Keratinocyte (primary cell): ENCODE measurements around the gene PEX16. TPM values are rescaled to one million over a fixed set of nuclear protein-coding genes. Genes with fewer than 3 reads are reported as not detected.

Source experiments
- DNase-seq: peaks from one replicate; pipeline ENCODE4 v3.0.0-alpha.2; 2011; ENCODE audit warnings: low read depth, missing footprints, low spot score
- FAIRE-seq: peaks from 2 replicates; lab custom pipeline; 2011; peaks lifted over from hg19 to GRCh38; lab: Jason Lieb, UNC
- H2AFZ ChIP-seq: 2 replicates; pipeline ENCODE4 v1.6.0; 2012; ENCODE audit warnings: low read length, control low read depth, inconsistent platforms; ENCODE audit not compliant: control insufficient read depth
- H3K27ac ChIP-seq: 2 replicates; pipeline ENCODE4 v1.5.1; 2011; ENCODE audit warnings: low read length; ENCODE audit not compliant: control insufficient read depth, insufficient read depth
- H3K27me3 ChIP-seq: 3 replicates; pipeline ENCODE4 v1.6.0; 2011; ENCODE audit warnings: low read length; ENCODE audit not compliant: control insufficient read depth, insufficient read depth; ENCODE audit errors: extremely low read depth
- H3K36me3 ChIP-seq, 2 experiments: 2 replicates in 1 of 2; 3 replicates in 1 of 2; pipeline ENCODE4 v1.5.1; 2011; ENCODE audit warnings: low read length in 2 of 2, mild to moderate bottlenecking in 1 of 2; ENCODE audit not compliant: control insufficient read depth in 2 of 2, insufficient read depth in 2 of 2; ENCODE audit errors: extremely low read depth in 1 of 2
- H3K4me1 ChIP-seq: 3 replicates; pipeline ENCODE4 v1.5.1; 2011; ENCODE audit warnings: low read length; ENCODE audit not compliant: control insufficient read depth, insufficient read depth; ENCODE audit errors: extremely low read depth
- H3K4me2 ChIP-seq: 3 replicates; pipeline ENCODE4 v1.6.0; 2011; ENCODE audit warnings: low read depth, low read length; ENCODE audit not compliant: control insufficient read depth, insufficient read depth; ENCODE audit errors: extremely low read depth
- H3K4me3 ChIP-seq, 3 experiments: fragments of 200-600 bp in 1 of 3; sonication (generic) in 1 of 3; 2 replicates in 2 of 3; 3 replicates in 1 of 3; pipeline ENCODE4 v1.5.1; 2011 to 2016; ENCODE audit warnings: low read length in 3 of 3, mild to moderate bottlenecking in 3 of 3, control low read depth in 2 of 3, inconsistent platforms in 1 of 3, low read depth in 1 of 3, mixed read lengths in 1 of 3, mixed run types in 1 of 3, moderate library complexity in 1 of 3; ENCODE audit not compliant: control insufficient read depth in 2 of 3, insufficient read depth in 2 of 3; ENCODE audit errors: extremely low read depth in 1 of 3
- H3K79me2 ChIP-seq: 2 replicates; pipeline ENCODE4 v1.6.0; 2012; ENCODE audit warnings: low read length; ENCODE audit not compliant: control insufficient read depth, insufficient read depth
- H3K9ac ChIP-seq: 3 replicates; pipeline ENCODE4 v1.6.0; 2011; ENCODE audit warnings: low read length; ENCODE audit not compliant: control insufficient read depth, insufficient read depth; ENCODE audit errors: extremely low read depth
- H3K9me1 ChIP-seq: 3 replicates; pipeline ENCODE4 v1.6.0; 2011; ENCODE audit warnings: low read length; ENCODE audit not compliant: control insufficient read depth, insufficient read depth; ENCODE audit errors: extremely low read depth
- H3K9me3 ChIP-seq: 2 replicates; pipeline ENCODE4 v1.5.1; 2012; ENCODE audit warnings: low read depth, low read length; ENCODE audit not compliant: control insufficient read depth
- H4K20me1 ChIP-seq: 3 replicates; pipeline ENCODE4 v1.6.0; 2011; ENCODE audit warnings: low read length; ENCODE audit not compliant: control insufficient read depth, insufficient read depth; ENCODE audit errors: extremely low read depth
- EZH2 ChIP-seq: IDR thresholded peaks from one replicate; pipeline ENCODE4 v1.6.1; 2012; ENCODE audit warnings: inconsistent platforms, mild to moderate bottlenecking, low read length, moderate library complexity
- dilution Hi-C: fragments of 300-500 bp; cut with MboI; formaldehyde crosslinking; loops from one replicate; pipeline ENCODE4 v1.7.0; 2020; ENCODE audit warnings: low sequenced_read_pairs; ENCODE audit not compliant: extremely low pct_ligation_motif_present
- polyA plus RNA-seq, 5 experiments: library from polyadenylated mRNA; depleted of rRNA in 3 of 5; stranded (reverse) in 3 of 5; stranded (forward) in 1 of 5; unstranded in 1 of 5; fragments of >200 nt; gene quantifications; 1 replicate in 1 of 5; 2 replicates in 3 of 5; 3 replicates in 1 of 5; pipeline versions ENCODE4 v1.2.1 to v1.2.3, GENCODE V29; 2011 to 2012; ENCODE audit warnings: missing spikeins in 2 of 5, low read depth in 1 of 5, low replicate concordance in 1 of 5
- TF ChIP-seq, protein P1 (sequence below), 3 experiments: IDR thresholded peaks in 1 of 3; conservative IDR thresholded peaks in 1 of 3; optimal IDR thresholded peaks in 1 of 3; 2 replicates in 2 of 3; 3 replicates in 1 of 3; pipeline versions ENCODE3 to v1.5.1; 2011; ENCODE audit warnings: low read length in 3 of 3, mild to moderate bottlenecking in 3 of 3, moderate library complexity in 2 of 3, control low read depth in 1 of 3, inconsistent platforms in 1 of 3; ENCODE audit not compliant: insufficient read depth in 2 of 3; ENCODE audit errors: extremely low read depth in 1 of 3

Gene PEX16
- polyA plus RNA-seq, 1 donor (not counting 4 experiments of a cell fraction or from before 2014, with no cell fraction given) = 16.7 TPM

- dilution Hi-C loops = no loop called here
- Histone ChIP-seq H3K4me1 (no peaks in the 10 kb centered on the region), H3K36me3 (peaks cover 6 to 18% of the 10 kb centered on the region in 2 experiments), H2AFZ (no peak overlapping the region), H3K9me3 (no peaks in the 10 kb centered on the region), H3K9me1 (no peaks in the 10 kb centered on the region), H3K27ac (no peak overlapping the region), H3K79me2 (no peaks in the 10 kb centered on the region), H3K9ac (no peak overlapping the region), H3K4me2 (no peak overlapping the region), H3K4me3 (no peak overlapping the region), H3K27me3 (no peaks in the 10 kb centered on the region), H4K20me1 (no peaks in the 10 kb centered on the region)
- TF ChIP-seq, protein P1, sequence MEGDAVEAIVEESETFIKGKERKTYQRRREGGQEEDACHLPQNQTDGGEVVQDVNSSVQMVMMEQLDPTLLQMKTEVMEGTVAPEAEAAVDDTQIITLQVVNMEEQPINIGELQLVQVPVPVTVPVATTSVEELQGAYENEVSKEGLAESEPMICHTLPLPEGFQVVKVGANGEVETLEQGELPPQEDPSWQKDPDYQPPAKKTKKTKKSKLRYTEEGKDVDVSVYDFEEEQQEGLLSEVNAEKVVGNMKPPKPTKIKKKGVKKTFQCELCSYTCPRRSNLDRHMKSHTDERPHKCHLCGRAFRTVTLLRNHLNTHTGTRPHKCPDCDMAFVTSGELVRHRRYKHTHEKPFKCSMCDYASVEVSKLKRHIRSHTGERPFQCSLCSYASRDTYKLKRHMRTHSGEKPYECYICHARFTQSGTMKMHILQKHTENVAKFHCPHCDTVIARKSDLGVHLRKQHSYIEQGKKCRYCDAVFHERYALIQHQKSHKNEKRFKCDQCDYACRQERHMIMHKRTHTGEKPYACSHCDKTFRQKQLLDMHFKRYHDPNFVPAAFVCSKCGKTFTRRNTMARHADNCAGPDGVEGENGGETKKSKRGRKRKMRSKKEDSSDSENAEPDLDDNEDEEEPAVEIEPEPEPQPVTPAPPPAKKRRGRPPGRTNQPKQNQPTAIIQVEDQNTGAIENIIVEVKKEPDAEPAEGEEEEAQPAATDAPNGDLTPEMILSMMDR (optimal IDR thresholded peaks at IDR 0.05 in 1 of 3, IDR thresholded peaks at IDR 0.05 in 1 of 3, conservative IDR thresholded peaks at IDR 0.05 in 1 of 3; ENCODE audit: extremely low read depth in 1 of 3, insufficient read depth in 2 of 3, low read length in 3 of 3) = no peak
- TF ChIP-seq EZH2 = no peak
- DNase-seq = no peak
- no peak for FAIRE-seq
Measured at GRCh38 chr11:45948356-45948755, 30.7 kb upstream of the PEX16 start.

DNA sequence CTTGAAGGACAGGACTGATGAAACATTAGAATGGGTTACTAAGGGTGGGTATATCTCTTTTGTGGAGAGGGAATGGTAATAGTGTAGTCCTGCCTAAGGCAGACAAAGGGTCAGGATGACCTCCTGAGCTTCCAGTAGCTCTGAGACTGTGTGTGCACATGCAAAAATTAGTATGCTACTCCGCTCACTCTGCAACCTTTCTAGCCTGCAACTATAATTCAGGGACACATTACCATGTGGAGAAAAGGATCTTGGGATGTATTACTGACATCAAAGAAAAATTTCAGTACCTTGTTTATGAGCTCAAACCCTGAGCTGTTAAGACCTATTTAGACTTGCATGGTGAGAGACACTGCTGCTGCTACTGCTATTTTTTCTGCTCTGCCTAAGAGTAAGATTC, 30.2 kb upstream of the PEX16 start:
- dilution Hi-C loops = no loop called here
- no peak overlapping the region for H3K9ac ChIP-seq

More for the DNA sequence above, 30.2 kb upstream of the PEX16 start:
- Histone ChIP-seq H3K4me3 (no peak overlapping the region), H3K27me3 (no peaks in the 10 kb centered on the region), H3K9me1 (no peaks in the 10 kb centered on the region), H3K9me3 (no peaks in the 10 kb centered on the region), H4K20me1 (no peaks in the 10 kb centered on the region), H3K4me1 (no peaks in the 10 kb centered on the region), H2AFZ (no peak overlapping the region), H3K36me3 (peaks cover 6 to 18% of the 10 kb centered on the region in 2 experiments), H3K4me2 (no peak overlapping the region), H3K79me2 (no peaks in the 10 kb centered on the region), H3K27ac (no peak overlapping the region)
- DNase-seq = no peak
- no peak for FAIRE-seq
- no peak for TF ChIP-seq EZH2
- TF ChIP-seq, protein P1 (optimal IDR thresholded peaks at IDR 0.05 in 1 of 3, IDR thresholded peaks at IDR 0.05 in 1 of 3, conservative IDR thresholded peaks at IDR 0.05 in 1 of 3; ENCODE audit: extremely low read depth in 1 of 3, insufficient read depth in 2 of 3, low read length in 3 of 3) = no peak
